ENCODE data around the gene STPG1. TPM values are rescaled to one million over a fixed set of nuclear protein-coding genes. Genes with fewer than 3 reads are reported as not detected.
A peak's percentile ranks its signal among the peaks of the same experiment; 100 is the strongest.
"Not testable (repeated sequence)": the region's sequence is repeated elsewhere in the genome, so short reads cannot be mapped to it uniquely, and the experiment has no call there.

The STPG1 gene
- 1 to 10 TPM; 2.1 to 2.9 TPM for total RNA-seq
- long read RNA-seq, donor 1, partial matches to known transcripts = 0 of 1 reads
- long read RNA-seq, donor 1, other reads (novel, unspliced or antisense) = 1 of 1 reads
- long read RNA-seq, donor 2, partial matches to known transcripts = 2 of 4 reads
- long read RNA-seq, donor 2, other reads (novel, unspliced or antisense) = 1 of 4 reads

- peak; percentile 90 for DNase-seq (ENCODE audit: low spot score)
- intact Hi-C loops (cut with DNase I) = no loop called here
These were observed at the start of gene STPG1 for GRCh38 chr1:24413350-24414163. Gene STPG1 (minus strand): TSS chr1:24413782. CDS start chr1:24401388, 12,394 bp downstream.

- intact Hi-C loops (cut with DNase I) = not testable (repeated sequence)
These were observed 48.5 kb upstream of the STPG1 start for GRCh38 chr1:24462128-24462527.

GRCh38 chr1:24459551-24460266 is 46.1 kb upstream of the STPG1 start:
- intact Hi-C loops (cut with DNase I) = loop anchor here in 1 of 2 donors (2.0 kb wide), 1 partner anchor 19 kb away; no protein-coding TSS in a partner anchor
- DNase-seq (ENCODE audit: low spot score) = no peak

More at GRCh38 chr1:24462128-24462527, 48.5 kb upstream of the STPG1 start:
- not testable (repeated sequence) for DNase-seq (ENCODE audit: low spot score)

GRCh38 chr1:24457866-24458265 is 44.3 kb upstream of the STPG1 start:
- intact Hi-C loops (cut with DNase I) = loop anchor here in 1 of 2 donors (2.0 kb wide), 1 partner anchor 21 kb away; no protein-coding TSS in a partner anchor
- DNase-seq (ENCODE audit: low spot score) = no peak

- no peak for DNase-seq (ENCODE audit: low spot score)
- intact Hi-C loops (cut with DNase I) = loop anchor here in 1 of 2 donors (2.0 kb wide), 1 partner anchor 22 kb away; no protein-coding TSS in a partner anchor
These were observed 41.7 kb upstream of the STPG1 start for GRCh38 chr1:24455272-24455671.

- DNase-seq (ENCODE audit: low spot score) = no peak
- intact Hi-C loops (cut with DNase I) = loop anchor here in 1 of 2 donors (2.0 kb wide), 1 partner anchor 22 kb away; no protein-coding TSS in a partner anchor
These were observed 41.1 kb upstream of the STPG1 start for GRCh38 chr1:24454673-24455072.

- intact Hi-C loops (cut with DNase I) = no loop called here
- no peak for DNase-seq (ENCODE audit: low spot score)
These were observed 39.4 kb upstream of the STPG1 start for GRCh38 chr1:24452922-24453485.

GRCh38 chr1:24451746-24452145 is 38.2 kb upstream of the STPG1 start:
- no peak for DNase-seq (ENCODE audit: low spot score)
- intact Hi-C loops (cut with DNase I) = no loop called here

- intact Hi-C loops (cut with DNase I) = no loop called here
- no peak for DNase-seq (ENCODE audit: low spot score)
These were observed 37.3 kb upstream of the STPG1 start for GRCh38 chr1:24450857-24451397.

- intact Hi-C loops (cut with DNase I) = no loop called here
These were observed 36.7 kb upstream of the STPG1 start for GRCh38 chr1:24450316-24450715.

GRCh38 chr1:24446446-24446845 is 32.9 kb upstream of the STPG1 start:
- DNase-seq (ENCODE audit: low spot score); intact Hi-C loops (cut with DNase I): not testable (repeated sequence)

More at GRCh38 chr1:24450316-24450715, 36.7 kb upstream of the STPG1 start:
- DNase-seq (ENCODE audit: low spot score) = no peak

- intact Hi-C loops (cut with DNase I) = no loop called here
- DNase-seq (ENCODE audit: low spot score) = no peak
These were observed 29.7 kb upstream of the STPG1 start for GRCh38 chr1:24443241-24443656.

- intact Hi-C loops (cut with DNase I) = no loop called here
- DNase-seq (ENCODE audit: low spot score) = no peak
These were observed 29.2 kb upstream of the STPG1 start for GRCh38 chr1:24442764-24443163.

GRCh38 chr1:24441996-24442668 is 28.6 kb upstream of the STPG1 start:
- no peak for DNase-seq (ENCODE audit: low spot score)

GRCh38 chr1:24441480-24441879 is 27.9 kb upstream of the STPG1 start:
- no peak for DNase-seq (ENCODE audit: low spot score)
- intact Hi-C loops (cut with DNase I) = no loop called here

More at GRCh38 chr1:24441996-24442668, 28.6 kb upstream of the STPG1 start:
- intact Hi-C loops (cut with DNase I) = no loop called here

- no peak for DNase-seq (ENCODE audit: low spot score)
- intact Hi-C loops (cut with DNase I) = no loop called here
These were observed 26.9 kb upstream of the STPG1 start for GRCh38 chr1:24440436-24440835.

- no peak for DNase-seq (ENCODE audit: low spot score)
- intact Hi-C loops (cut with DNase I) = no loop called here
These were observed 24.9 kb upstream of the STPG1 start for GRCh38 chr1:24438423-24438901.

- no peak for DNase-seq (ENCODE audit: low spot score)
- intact Hi-C loops (cut with DNase I) = no loop called here
These were observed 24.2 kb upstream of the STPG1 start for GRCh38 chr1:24437631-24438396.

All from posterior vena cava (tissue), 2 donors.